ENCODE results near the gene PLEKHA1. TPM values are rescaled to one million over a fixed set of nuclear protein-coding genes. Genes with fewer than 3 reads are reported as not detected.
A peak's percentile ranks its signal among the peaks of the same experiment; 100 is the strongest.

The PLEKHA1 gene
- total RNA-seq, 1 donor from 2014 or later = 41.9 TPM

- DNase-seq (ENCODE audit: low spot score) = no peak
Observed at GRCh38 chr10:122346326-122346950, 28.1 kb upstream of the PLEKHA1 start.

DNA sequence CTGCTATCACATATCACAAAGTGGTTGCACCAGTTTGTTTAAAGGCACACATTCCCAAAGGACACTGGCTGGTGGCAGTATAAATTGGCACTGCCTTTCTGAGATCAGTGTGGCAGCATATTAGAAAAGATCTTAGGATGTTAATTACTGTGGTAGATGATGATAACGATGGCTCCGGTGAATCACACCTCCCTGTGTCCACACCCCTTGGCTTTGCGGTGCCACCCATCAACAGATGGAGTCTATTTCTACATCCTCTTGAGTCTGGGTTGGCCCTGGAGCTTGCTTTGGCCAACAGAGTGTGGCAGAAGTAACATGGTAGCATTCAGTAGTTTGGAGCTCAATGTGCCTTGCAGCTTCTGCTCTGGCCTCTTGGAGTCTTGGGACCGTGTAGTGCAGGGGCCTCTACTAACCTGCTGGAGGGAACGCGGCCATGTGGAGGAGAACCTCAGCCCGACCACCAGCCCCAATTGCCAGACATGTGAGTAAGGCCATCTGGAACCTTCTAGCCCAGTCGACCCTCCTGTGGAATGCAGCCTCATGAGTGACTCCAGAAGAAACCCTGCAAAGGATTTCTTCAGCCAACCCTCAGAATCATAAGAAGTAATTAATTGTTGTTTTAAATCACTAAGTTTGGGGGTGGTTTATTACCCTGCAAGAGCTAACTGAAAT is 27.2 kb upstream of the PLEKHA1 start:
- DNase-seq (ENCODE audit: low spot score) = no peak

DNA sequence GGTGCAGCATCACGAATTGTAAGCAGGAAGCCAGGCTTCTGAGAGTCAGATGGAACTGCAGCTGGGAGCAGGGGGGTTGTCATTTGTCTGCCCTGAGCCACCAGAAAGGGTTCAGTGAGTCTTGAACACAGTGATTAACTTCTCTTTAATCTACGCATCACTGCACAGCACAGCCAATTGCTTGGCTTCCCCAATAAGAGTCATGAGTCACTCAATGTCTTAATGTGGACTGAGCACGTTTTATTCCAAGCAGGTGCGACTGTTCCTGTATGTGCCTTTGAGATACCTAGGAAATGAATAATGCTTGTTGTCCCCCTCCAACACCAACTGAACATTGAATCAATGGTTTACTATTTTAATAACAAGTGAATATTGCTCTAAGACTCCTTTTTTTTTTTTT is 26.0 kb upstream of the PLEKHA1 start:
- DNase-seq (ENCODE audit: low spot score) = no peak

DNA sequence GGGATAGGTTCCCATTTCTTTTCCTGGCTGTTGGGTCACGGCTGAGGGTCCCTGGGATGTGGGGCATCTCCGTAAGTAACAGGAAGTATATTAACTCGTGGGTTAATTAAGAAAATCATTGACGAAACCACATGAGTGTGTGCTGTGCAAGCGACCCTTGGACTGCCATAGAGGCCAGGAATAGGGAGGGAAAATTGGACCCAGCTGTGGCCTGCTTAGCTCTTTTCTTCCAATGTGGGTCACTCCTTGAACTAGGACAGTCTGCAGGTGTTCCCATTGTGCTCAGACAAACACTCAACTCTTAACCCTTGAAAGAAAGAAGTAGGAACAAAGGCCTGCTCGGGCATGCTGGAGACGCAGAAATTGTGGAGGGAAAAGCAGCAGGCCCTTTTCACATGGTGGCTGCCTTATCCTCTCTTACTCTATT is 25.6 kb upstream of the PLEKHA1 start:
- DNase-seq (ENCODE audit: low spot score) = no peak

DNA sequence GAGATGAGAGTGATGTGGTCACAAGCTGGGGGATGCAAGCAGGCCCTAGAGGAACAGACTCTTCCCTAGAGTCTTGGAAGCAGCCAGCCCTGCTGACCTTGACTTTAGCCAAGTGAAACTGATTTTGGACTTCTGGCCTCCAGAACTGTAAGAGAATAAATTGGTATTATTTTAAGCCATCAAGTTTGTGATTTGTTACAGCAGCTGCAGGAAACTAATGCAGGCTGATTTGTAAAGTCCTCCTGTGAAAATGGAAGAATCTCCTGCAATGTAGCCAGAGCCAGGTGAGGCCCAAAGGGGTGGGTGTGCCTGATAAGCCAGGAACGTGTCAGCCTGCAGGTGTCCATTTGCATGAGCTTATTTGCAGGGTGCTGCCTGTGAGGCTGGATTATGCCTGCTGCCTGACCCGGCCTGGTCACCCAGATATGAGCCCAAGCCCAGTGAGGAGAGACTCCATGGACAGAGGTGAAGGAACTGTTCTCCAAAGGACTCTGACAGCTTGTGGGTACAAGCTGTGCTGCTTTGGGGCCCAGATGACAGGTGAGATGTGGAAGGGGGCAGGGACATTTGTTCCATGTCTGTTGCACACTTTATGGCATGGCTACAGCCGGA is 24.6 kb upstream of the PLEKHA1 start:
- no peak for DNase-seq (ENCODE audit: low spot score)

DNA sequence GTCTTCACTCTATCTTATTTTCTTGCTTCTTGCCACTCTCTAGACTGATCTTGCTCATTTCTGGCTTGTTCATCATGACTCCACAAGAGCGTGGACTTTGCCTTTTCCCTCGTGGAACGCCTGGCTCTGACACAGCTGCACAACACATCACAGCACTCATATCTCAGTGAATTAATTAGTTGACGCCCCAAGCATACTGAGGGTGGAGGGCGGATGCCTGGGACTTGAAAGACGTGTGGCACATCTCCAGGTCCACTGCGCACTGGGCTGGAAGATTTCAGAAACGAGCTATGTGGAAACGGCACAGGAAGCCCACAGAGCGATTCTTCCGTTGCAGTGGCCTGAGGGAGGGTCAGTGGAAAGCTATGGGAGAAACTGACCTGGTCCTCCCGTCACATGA is 23.6 kb upstream of the PLEKHA1 start:
- DNase-seq (ENCODE audit: low spot score) = no peak

DNA sequence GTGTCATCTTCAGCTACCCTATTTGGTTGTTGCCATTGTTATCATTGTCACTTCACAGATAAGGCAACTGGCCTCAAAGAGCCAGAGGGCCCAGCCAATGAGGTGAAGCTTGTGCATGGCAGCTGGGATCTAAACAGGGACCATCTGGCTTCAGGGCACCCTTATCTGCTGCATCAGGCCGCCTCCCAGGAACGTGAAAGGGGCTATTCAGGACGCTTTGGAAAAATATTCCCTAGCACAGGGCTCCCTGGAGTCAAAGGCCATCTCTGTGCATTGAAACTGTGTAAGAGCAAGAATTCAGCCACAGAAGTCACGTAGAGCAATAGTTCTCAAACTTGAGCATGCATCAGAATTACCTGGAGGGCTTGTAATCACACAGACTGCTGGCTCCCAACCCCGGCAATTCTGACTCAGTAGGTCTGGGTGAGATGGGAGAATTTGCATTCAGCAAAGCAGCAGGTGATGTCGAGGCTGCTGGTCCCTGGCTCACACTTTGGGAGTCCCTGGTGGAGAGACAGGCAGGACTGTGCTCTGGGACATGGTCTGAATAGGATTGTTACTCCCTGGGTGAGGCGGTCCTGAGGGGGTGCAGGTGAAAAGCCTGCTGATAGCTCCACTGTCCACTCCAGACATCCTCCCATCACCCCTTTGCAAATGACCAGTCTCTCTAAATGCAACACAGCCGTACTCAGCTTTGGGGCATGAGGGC is 21.5 kb upstream of the PLEKHA1 start:
- DNase-seq (ENCODE audit: low spot score) = no peak

DNA sequence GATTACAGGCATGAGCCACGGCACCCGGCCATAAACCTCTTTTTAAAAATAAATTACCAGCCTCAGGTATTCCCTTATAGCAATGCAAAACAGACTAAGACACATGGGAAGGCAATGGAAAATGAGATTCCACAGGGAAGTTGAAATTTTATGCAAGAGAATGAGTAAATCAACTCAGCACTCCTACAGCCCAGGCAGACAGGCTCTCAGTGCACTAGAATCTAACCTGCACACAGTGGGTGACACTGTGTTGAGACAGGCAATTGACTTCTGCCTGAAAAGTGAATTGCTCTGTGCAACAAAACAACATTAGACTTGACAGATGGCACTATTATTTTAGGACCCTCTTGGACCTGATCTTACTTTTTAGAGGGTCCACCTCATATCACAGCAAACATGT is 20.1 kb upstream of the PLEKHA1 start:
- no peak for DNase-seq (ENCODE audit: low spot score)

- peak; percentile 27 for DNase-seq (ENCODE audit: low spot score)
Observed at GRCh38 chr10:122357685-122358084, 16.8 kb upstream of the PLEKHA1 start.

DNA sequence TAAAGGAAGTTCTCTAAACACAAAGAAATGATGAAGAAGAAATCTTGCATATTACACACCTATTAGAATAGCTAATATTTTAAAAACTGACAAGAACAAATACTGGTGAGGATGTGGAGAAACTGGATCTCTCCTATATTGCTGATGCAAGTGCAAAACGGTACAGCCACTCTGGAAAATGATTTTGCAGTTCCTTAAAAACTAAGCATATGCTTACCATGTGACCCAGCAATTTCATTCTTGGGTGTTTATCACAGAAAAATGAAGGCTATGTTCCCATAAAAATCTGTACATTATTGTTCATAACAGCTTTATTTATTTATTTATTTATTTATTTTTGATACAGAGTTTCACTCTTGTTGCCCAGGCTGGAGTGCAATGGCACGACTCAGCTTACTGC is 14.9 kb upstream of the PLEKHA1 start:
- no peak for DNase-seq (ENCODE audit: low spot score)

DNA sequence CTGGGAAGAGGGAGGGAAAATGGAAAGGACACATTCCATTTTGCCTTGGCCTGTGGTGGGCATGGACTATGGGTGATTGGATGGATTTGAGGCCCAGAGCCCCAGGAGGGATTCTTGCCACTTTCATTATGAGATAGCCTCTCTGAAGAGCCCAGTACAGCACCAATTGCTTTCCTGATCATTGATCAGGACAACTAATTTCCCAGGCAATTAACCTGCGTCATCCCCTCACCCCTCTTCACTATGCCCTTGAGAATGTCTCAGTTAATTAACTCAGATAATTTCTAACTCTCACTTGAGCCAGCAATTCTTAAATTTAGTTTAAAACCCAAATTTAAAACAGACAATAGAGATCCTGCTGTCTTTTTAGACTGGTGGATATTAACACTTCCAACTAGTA is 13.5 kb upstream of the PLEKHA1 start:
- peak; percentile 3 for DNase-seq (ENCODE audit: low spot score)

DNA sequence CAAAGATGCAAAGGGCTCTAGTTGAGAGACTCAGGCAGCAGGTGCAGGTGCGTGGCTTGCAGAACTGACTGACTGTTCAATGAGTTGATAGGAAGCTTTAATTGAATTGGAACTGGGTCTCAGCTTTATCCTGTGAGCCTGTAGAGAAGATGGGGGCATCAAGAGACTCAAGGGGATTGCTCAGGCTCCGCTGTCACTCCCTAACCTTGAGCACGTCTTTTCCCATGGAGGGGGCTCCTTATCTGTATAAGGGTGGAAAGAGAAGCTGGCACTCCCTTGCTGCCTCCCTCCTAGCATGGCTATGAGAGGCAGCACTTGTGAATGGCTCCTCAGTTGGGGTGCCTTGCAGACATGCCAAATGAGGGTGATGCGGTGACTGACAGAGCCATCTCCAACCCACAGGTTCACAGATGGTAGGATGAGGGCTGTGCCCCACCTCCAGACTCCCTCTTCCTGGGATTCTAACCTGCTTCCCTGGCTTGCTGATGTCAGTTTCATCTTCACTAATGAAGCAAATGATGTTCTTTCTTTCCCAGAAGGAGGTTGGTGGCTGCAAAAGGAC is 12.4 kb upstream of the PLEKHA1 start:
- peak; percentile 7 for DNase-seq (ENCODE audit: low spot score)

DNA sequence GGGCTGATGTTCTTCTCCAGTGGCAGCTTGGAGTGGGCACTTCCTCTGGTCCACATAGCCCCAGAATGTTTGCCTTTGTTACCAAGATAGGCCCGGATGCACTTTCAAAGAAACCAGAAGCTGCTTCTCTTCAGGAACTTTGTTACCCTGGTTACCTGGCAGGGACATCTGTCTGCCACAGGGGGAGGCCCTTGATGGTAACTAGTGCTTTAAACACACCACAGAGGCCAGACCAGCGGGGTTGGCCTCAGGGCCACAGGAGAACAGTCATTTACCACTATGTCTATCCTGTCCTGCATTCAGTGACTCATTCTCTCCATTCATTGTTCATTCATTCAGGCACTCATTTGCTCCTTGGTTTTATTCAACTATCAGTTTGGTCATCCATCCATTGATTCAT is 11.9 kb upstream of the PLEKHA1 start:
- peak; percentile 23 for DNase-seq (ENCODE audit: low spot score)

DNA sequence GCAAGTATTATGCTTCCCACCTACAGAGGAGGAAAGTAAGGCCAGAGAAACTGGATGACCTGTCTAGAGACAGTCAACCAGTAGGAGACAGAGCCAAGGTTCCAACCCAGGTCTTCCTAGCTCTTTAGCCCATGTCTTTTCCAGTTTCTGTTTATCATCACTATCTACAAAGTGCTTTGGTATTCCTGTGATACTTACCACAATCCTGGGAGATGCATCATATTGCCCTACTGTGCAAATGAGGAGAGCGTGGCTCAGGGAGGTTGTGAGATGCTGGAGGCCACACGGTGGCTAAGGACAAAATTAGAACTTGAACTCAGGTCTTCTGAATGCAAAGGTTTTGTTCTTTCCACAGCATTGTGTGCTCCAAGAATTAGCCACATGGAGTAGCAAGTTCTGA is 11.2 kb upstream of the PLEKHA1 start:
- DNase-seq (ENCODE audit: low spot score) = no peak

DNA sequence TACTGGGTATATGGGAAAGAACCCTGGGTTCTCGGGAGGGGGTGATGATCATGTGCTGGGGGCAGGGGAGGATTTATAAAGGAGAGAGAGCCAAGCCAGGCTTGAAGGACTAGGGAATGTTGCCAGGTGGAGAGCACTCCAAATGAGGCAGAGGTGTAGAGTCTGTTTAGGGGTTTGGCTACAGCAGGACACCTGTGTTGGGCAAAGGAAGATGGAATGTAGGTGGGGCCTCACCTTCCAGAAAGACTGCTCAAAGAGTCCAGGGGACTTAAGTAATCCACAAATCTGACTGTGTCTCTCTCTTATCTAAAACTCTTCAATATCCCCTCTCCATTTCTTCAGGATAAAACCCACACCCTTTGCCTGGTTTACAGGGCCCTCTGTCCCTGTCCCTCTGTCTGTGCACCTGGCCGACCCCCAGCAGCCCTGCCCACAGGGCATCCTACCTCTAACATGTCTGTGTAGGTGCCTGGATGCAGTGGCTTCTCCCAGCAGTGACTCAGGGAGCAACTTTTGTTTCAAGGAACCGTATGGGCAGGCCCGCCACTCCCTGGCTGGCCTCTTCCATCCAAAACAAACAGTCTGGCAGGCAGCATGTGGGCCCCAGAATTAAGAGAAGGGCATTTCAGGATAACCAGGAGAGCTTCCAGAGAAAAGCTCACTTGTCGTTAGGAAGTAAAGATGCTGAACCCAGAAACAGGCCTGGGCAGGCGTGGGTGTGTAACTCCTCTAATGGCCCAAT is 10.6 kb upstream of the PLEKHA1 start:
- no peak for DNase-seq (ENCODE audit: low spot score)

- no peak for DNase-seq (ENCODE audit: low spot score)
Observed at GRCh38 chr10:122368502-122369254, 5.8 kb upstream of the PLEKHA1 start.

- no peak for DNase-seq (ENCODE audit: low spot score)
Observed at GRCh38 chr10:122373108-122373507, 1.4 kb upstream of the PLEKHA1 start.

DNA sequence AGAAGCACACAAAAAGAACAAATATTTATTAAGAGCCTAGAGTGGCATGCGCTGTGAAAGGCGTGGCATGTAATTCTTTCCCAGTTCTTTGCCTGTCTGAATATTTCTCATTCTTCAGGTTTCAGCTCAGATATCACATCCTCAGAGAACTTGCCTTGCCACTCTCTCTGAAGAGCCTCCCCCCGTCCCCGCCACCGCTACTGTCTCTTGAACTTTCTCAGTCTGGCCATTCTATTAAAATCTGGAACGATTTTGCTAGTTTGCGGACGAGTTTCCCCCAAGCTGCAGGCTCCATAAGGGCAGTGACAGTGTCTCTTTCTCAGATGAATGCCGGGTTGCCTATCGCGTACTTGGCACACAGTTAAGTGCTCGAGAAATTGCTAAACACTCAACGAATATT is 787 bp upstream of the PLEKHA1 start:
- no peak for DNase-seq (ENCODE audit: low spot score)

- peak; percentile 69 for DNase-seq (ENCODE audit: low spot score)
Observed at GRCh38 chr10:122374859-122375678, 561 bp downstream of the PLEKHA1 start.

DNA sequence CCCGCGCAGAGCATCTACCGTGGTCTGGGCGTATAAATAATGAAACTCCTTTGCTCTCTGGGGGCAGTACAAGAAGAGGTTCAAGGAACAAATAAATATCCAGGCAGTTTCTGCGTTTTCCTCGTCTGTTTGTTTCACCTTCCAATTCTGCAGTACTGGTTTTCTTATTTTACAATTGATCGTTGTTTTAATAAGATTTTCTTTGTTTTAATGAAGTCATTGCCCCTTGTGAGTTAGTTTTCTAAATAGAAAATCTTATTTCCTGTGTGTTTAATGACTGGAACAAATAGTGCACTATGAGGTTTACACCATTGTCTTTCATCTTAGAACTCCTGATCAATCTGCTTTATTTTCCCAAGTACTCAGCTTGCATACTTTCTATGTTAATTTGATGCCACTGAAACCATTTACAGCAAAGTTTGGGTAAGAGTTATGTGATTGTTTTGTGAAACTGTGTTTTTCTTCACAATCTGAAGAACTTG is 1.2 kb downstream of the PLEKHA1 start:
- no peak for DNase-seq (ENCODE audit: low spot score)

All from ureter (tissue), 1 donor.